DOHH2 (cell line): ENCODE measurements around the gene PRXL2A.

Experiments used
- H3F3A ChIP-seq: fragments of 200-600 bp; sonication (generic), shearing (Covaris generic); 2 replicates; pipeline ENCODE4 v1.6.0; 2016; ENCODE audit warnings: antibody characterized with exemption, mild to moderate bottlenecking; ENCODE audit not compliant: control insufficient read depth, insufficient read depth
- H3K27ac ChIP-seq: fragments of 200-600 bp; sonication (generic); 2 replicates; pipeline ENCODE4 v1.5.1; 2014; ENCODE audit warnings: low read depth, mild to moderate bottlenecking, low read length, moderate library complexity
- H3K27me3 ChIP-seq: fragments of 200-600 bp; sonication (generic); 2 replicates; pipeline ENCODE4 v1.6.1; 2014; ENCODE audit warnings: mild to moderate bottlenecking, low read length, mixed read lengths; ENCODE audit not compliant: control insufficient read depth
- H3K36me3 ChIP-seq: fragments of 200-600 bp; sonication (generic); 2 replicates; pipeline ENCODE4 v1.6.1; 2014; ENCODE audit warnings: mild to moderate bottlenecking, low read length, moderate library complexity, mixed read lengths; ENCODE audit not compliant: control insufficient read depth
- H3K4me1 ChIP-seq: fragments of 200-600 bp; sonication (generic); 2 replicates; pipeline ENCODE4 v1.6.1; 2014; ENCODE audit warnings: mild to moderate bottlenecking, low read length, mixed read lengths; ENCODE audit not compliant: control insufficient read depth
- H3K4me2 ChIP-seq: fragments of 200-600 bp; sonication (generic); 2 replicates; pipeline ENCODE4 v1.6.0; 2014; ENCODE audit warnings: mild to moderate bottlenecking, low read length, moderate library complexity
- H3K4me3 ChIP-seq: fragments of 200-600 bp; sonication (generic); 2 replicates; pipeline ENCODE4 v1.5.1; 2014; ENCODE audit warnings: mild to moderate bottlenecking, low read length, mixed read lengths
- H3K79me2 ChIP-seq: fragments of 200-600 bp; sonication (generic); 2 replicates; pipeline ENCODE4 v1.6.1; 2014; ENCODE audit warnings: mild to moderate bottlenecking, low read length, mixed read lengths; ENCODE audit not compliant: control insufficient read depth
- H3K9me2 ChIP-seq: fragments of 200-600 bp; sonication (generic); replicated peaks from 2 replicates; pipeline ENCODE4 v1.6.1; 2014; ENCODE audit warnings: mild to moderate bottlenecking, low read length, mixed read lengths; ENCODE audit not compliant: control insufficient read depth
- H3K9me3 ChIP-seq: fragments of 200-600 bp; sonication (generic); 2 replicates; pipeline ENCODE4 v1.6.1; 2014; ENCODE audit warnings: antibody characterized with exemption, low read length, mixed read lengths; ENCODE audit not compliant: control insufficient read depth, insufficient read depth
- H4K20me1 ChIP-seq: fragments of 200-600 bp; sonication (generic); 2 replicates; pipeline ENCODE4 v1.6.0; 2014; ENCODE audit warnings: low read depth, mild to moderate bottlenecking, antibody characterized with exemption, low read length, moderate library complexity; ENCODE audit not compliant: control insufficient read depth, insufficient read depth
- CTCF ChIP-seq: fragments of 200-600 bp; sonication (generic); IDR thresholded peaks from one replicate; pipeline ENCODE4 v1.5.1; 2014; ENCODE audit warnings: antibody characterized with exemption, mild to moderate bottlenecking, low read depth, low read length; ENCODE audit not compliant: poor library complexity, severe bottlenecking
- EZH2phosphoT487 ChIP-seq: fragments of 200-600 bp; sonication (generic); IDR thresholded peaks from 2 replicates; pipeline ENCODE4 v1.6.1; 2017; ENCODE audit warnings: borderline replicate concordance, mild to moderate bottlenecking, antibody characterized with exemption, low read length, moderate library complexity, mixed read lengths

Gene PRXL2A

GRCh38 chr10:80433134-80433533 is 24.8 kb downstream of the PRXL2A start:
- Histone ChIP-seq H4K20me1 (no peaks in the 10 kb centered on the region), H3K9me3 (no peaks in the 10 kb centered on the region), H3K36me3 (no peaks in the 10 kb centered on the region), H3K27me3 (no peaks in the 10 kb centered on the region), H3K27ac (no peak overlapping the region), H3F3A (no peaks in the 10 kb centered on the region), H3K9me2 (no peaks in the 10 kb centered on the region), H3K4me2 (no peak overlapping the region), H3K4me3 (no peak overlapping the region), H3K4me1 (no peaks in the 10 kb centered on the region), H3K79me2 (no peaks in the 10 kb centered on the region)
- TF ChIP-seq CTCF (no peak), EZH2phosphoT487 (no peak)

GRCh38 chr10:80436446-80437098 is 28.2 kb downstream of the PRXL2A start:
- no peak for TF ChIP-seq EZH2phosphoT487
- TF ChIP-seq CTCF: no peak
- Histone ChIP-seq H3K27me3 (no peaks in the 10 kb centered on the region), H3K36me3 (no peaks in the 10 kb centered on the region), H3K27ac (no peak overlapping the region), H3K4me1 (no peaks in the 10 kb centered on the region), H4K20me1 (no peaks in the 10 kb centered on the region), H3K9me3 (no peaks in the 10 kb centered on the region), H3K79me2 (no peaks in the 10 kb centered on the region), H3K4me2 (no peak overlapping the region), H3F3A (no peaks in the 10 kb centered on the region), H3K4me3 (no peak overlapping the region), H3K9me2 (no peaks in the 10 kb centered on the region)

GRCh38 chr10:80437227-80437626 is 28.9 kb downstream of the PRXL2A start:
- Histone ChIP-seq H3K4me1 (no peaks in the 10 kb centered on the region), H3F3A (no peaks in the 10 kb centered on the region), H3K4me3 (no peak overlapping the region), H3K36me3 (no peaks in the 10 kb centered on the region), H3K27ac (no peak overlapping the region), H3K4me2 (no peak overlapping the region), H3K9me2 (no peaks in the 10 kb centered on the region), H3K27me3 (no peaks in the 10 kb centered on the region), H3K9me3 (no peaks in the 10 kb centered on the region), H4K20me1 (no peaks in the 10 kb centered on the region), H3K79me2 (no peaks in the 10 kb centered on the region)
- no peak for TF ChIP-seq CTCF
- TF ChIP-seq EZH2phosphoT487: no peak

GRCh38 chr10:80441831-80442230 is 33.5 kb downstream of the PRXL2A start:
- H3K4me1 ChIP-seq: peaks cover 10% of the 10 kb centered on the region; the same call in 1 of the 2 replicates
- TF ChIP-seq EZH2phosphoT487 (no peak), CTCF (no peak)
- peaks cover 6% of the 10 kb centered on the region; the same call in 1 of the 2 replicates for H3K27me3 ChIP-seq
- H3K4me3 ChIP-seq: no peak overlapping the region
- H3K9me3 ChIP-seq: no peaks in the 10 kb centered on the region
- H3K27ac ChIP-seq: no peak overlapping the region
- no peaks in the 10 kb centered on the region for H3K79me2 ChIP-seq
- no peaks in the 10 kb centered on the region for H3K9me2 ChIP-seq
- H3K4me2 ChIP-seq: no peak overlapping the region
- H4K20me1 ChIP-seq: no peaks in the 10 kb centered on the region
- no peaks in the 10 kb centered on the region for H3K36me3 ChIP-seq
- no peaks in the 10 kb centered on the region for H3F3A ChIP-seq
